Osteoblast (primary cell): ENCODE measurements around the gene CSRP2. TPM values are rescaled to one million over a fixed set of nuclear protein-coding genes. Genes with fewer than 3 reads are reported as not detected.

Experiments
- DNase-seq: peaks from one replicate; pipeline ENCODE4 v3.0.0; 2011; ENCODE audit warnings: low spot score, mixed read lengths; ENCODE audit not compliant: insufficient read length; ENCODE audit errors: missing footprints
- H2AFZ ChIP-seq: 2 replicates; pipeline ENCODE4 v1.6.0; 2011; ENCODE audit warnings: mild to moderate bottlenecking, low read length
- H3K27ac ChIP-seq: 2 replicates; pipeline ENCODE4 v1.5.1; 2011; ENCODE audit warnings: mild to moderate bottlenecking, low read depth, low read length, moderate library complexity
- H3K27me3 ChIP-seq: 2 replicates; pipeline ENCODE4 v1.6.0; 2012; ENCODE audit warnings: mild to moderate bottlenecking, control low read depth, inconsistent platforms, low read length, moderate library complexity; ENCODE audit not compliant: insufficient read depth
- H3K36me3 ChIP-seq: 2 replicates; pipeline ENCODE4 v1.5.1; 2011; ENCODE audit warnings: mild to moderate bottlenecking, low read length, control low read depth, moderate library complexity; ENCODE audit not compliant: insufficient read depth
- H3K4me1 ChIP-seq: 2 replicates; pipeline ENCODE4 v1.5.1; 2011; ENCODE audit warnings: mild to moderate bottlenecking, low read length, control low read depth, moderate library complexity; ENCODE audit not compliant: insufficient read depth
- H3K4me2 ChIP-seq: 2 replicates; pipeline ENCODE4 v1.6.0; 2011; ENCODE audit warnings: mild to moderate bottlenecking, low read length; ENCODE audit not compliant: insufficient read depth
- H3K4me3 ChIP-seq: fragments of 200-600 bp; sonication (generic); 3 replicates; pipeline ENCODE4 v1.5.1; 2012; ENCODE audit warnings: mild to moderate bottlenecking, low read length, inconsistent platforms; ENCODE audit not compliant: insufficient read depth
- H3K79me2 ChIP-seq: 2 replicates; pipeline ENCODE4 v1.6.0; 2012; ENCODE audit warnings: mild to moderate bottlenecking, low read length, control low read depth, inconsistent platforms; ENCODE audit not compliant: insufficient read depth
- H3K9me3 ChIP-seq: 2 replicates; pipeline ENCODE4 v1.5.1; 2011; ENCODE audit warnings: low read depth, low read length, control low read depth
- H4K20me1 ChIP-seq: 2 replicates; pipeline ENCODE4 v1.6.0; 2012; ENCODE audit warnings: mild to moderate bottlenecking, low read length, control low read depth; ENCODE audit not compliant: insufficient read depth
- CTCF ChIP-seq: IDR thresholded peaks from 2 replicates; pipeline ENCODE4 v1.5.1; 2011; ENCODE audit warnings: mild to moderate bottlenecking, low read depth, low read length, moderate library complexity; ENCODE audit errors: extremely low read depth
- total RNA-seq: library from RNA; depleted of rRNA; stranded (reverse); fragments of >200 nt; gene quantifications from 2 replicates; pipeline ENCODE4 v1.2.3, GENCODE V29; 2012

The CSRP2 gene
- total RNA-seq, 1 donor, result 13.4 TPM

- H3K36me3 ChIP-seq, result no peaks in the 10 kb centered on the region
- no peaks in the 10 kb centered on the region for H3K27me3 ChIP-seq
- H2AFZ ChIP-seq, result peak overlapping the region; percentile 32
- no peak for TF ChIP-seq CTCF
- no peaks in the 10 kb centered on the region for H3K9me3 ChIP-seq
- H4K20me1 ChIP-seq, result no peaks in the 10 kb centered on the region
- no peak overlapping the region for H3K4me2 ChIP-seq
- H3K4me3 ChIP-seq, result no peak overlapping the region
- no peak for DNase-seq
- no peak overlapping the region for H3K27ac ChIP-seq
- peaks cover 7% of the 10 kb centered on the region for H3K4me1 ChIP-seq
- no peaks in the 10 kb centered on the region for H3K79me2 ChIP-seq
Observed at GRCh38 chr12:76880519-76881023, 1.8 kb upstream of the CSRP2 start.

GRCh38 chr12:76879710-76880518, 1.1 kb upstream of the CSRP2 start:
- H3K27me3 ChIP-seq, result no peaks in the 10 kb centered on the region
- peak overlapping the region; percentile 84 for H3K4me3 ChIP-seq
- H3K27ac ChIP-seq, result peak overlapping the region; percentile 86
- no peaks in the 10 kb centered on the region for H4K20me1 ChIP-seq
- TF ChIP-seq CTCF, result no peak
- H3K79me2 ChIP-seq, result no peaks in the 10 kb centered on the region
- H3K4me1 ChIP-seq, result peaks cover 7% of the 10 kb centered on the region
- H3K36me3 ChIP-seq, result no peaks in the 10 kb centered on the region
- peak overlapping the region; percentile 92 for H2AFZ ChIP-seq
- no peak for DNase-seq
- H3K4me2 ChIP-seq, result peak overlapping the region; percentile 94
- no peaks in the 10 kb centered on the region for H3K9me3 ChIP-seq

DNA sequence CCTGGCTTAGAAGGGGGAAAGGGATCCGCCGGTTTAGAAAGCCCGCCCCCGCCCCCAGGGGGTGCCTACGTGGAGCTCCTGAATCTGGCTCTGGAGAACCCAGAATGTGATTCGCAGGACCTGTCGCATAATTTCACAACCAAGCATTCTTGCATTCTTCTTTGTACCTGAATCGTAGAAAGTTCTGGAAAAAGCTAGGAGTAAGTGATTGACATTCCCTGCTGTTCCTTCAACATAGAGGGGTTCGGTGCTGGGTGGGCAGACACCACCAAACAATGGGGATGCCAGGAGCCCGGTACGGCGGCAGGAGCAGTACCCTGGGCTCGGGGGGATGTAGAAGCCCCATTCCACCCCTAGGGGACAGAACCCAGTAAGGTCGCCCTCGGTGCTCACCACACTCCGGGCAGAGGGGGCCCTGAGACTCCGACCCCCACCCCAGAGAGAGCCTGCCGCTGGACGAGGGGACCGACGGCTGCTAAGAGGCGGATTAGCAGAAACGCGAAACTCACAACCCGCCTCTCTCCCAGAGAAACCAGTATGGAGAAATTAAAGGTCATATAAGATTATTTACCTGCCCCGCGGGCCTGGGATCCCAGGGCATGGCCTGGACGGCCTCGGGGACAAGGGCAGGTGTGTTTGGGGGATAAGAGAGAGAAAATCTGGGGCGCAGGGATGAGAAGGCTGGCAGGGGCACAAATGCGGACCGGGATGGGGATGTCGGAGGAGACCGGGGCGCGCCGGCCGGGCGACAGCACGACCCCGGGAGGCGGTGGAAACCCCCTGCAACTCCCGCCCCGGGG, 520 bp downstream of the CSRP2 start:
- Histone ChIP-seq H3K27me3 (no peaks in the 10 kb centered on the region), H3K4me2 (peak overlapping the region; percentile 94), H3K27ac (peak overlapping the region; percentile 25), H4K20me1 (no peaks in the 10 kb centered on the region), H3K4me1 (peaks cover 7% of the 10 kb centered on the region), H3K4me3 (peak overlapping the region; percentile 84), H3K9me3 (no peaks in the 10 kb centered on the region), H3K79me2 (no peaks in the 10 kb centered on the region), H2AFZ (peak overlapping the region; percentile 79), H3K36me3 (no peaks in the 10 kb centered on the region)
- DNase-seq, result peak; percentile 74
- TF ChIP-seq CTCF, result no peak
